Activated CD4-positive, CD25-positive, alpha-beta regulatory T cell treated with anti-CD3 and anti-CD28 coated beads, Interleukin-2, amount 50 U/mL, for 16 hours (primary cell): ENCODE data around the gene PGM3.
"Not testable (repeated sequence)": the region's sequence is repeated elsewhere in the genome, so short reads cannot be mapped to it uniquely, and the experiment has no call there.

Experiments used
- DNase-seq: peaks from one replicate; pipeline ENCODE4 v3.0.0-alpha.2; 2020; ENCODE audit warnings: low read depth, low spot score

PGM3 gene

GRCh38 chr6:83192871-83193746 lies at the start of gene PGM3, which contains the start of gene RWDD2A:
Gene PGM3 (minus strand): TSS chr6:83193265. CDS start chr6:83191012, 2,253 bp downstream.
Gene RWDD2A (plus strand): TSS chr6:83193357. CDS start chr6:83194452, 1,095 bp downstream.
- peak; percentile 78 for DNase-seq

- no peak for DNase-seq
Observed at GRCh38 chr6:83231146-83231545, 38.1 kb upstream of the PGM3 start.

- no peak for DNase-seq
Observed at GRCh38 chr6:83226517-83226916, 33.5 kb upstream of the PGM3 start.

GRCh38 chr6:83221889-83222479 lies 28.9 kb upstream of the PGM3 start:
- no peak for DNase-seq

GRCh38 chr6:83221276-83221675 lies 28.2 kb upstream of the PGM3 start:
- DNase-seq = no peak

- no peak for DNase-seq
Observed at GRCh38 chr6:83220121-83220520, 27.1 kb upstream of the PGM3 start.

GRCh38 chr6:83218646-83219045 lies 25.6 kb upstream of the PGM3 start:
- no peak for DNase-seq

- DNase-seq = no peak
Observed at GRCh38 chr6:83216806-83217205, 23.7 kb upstream of the PGM3 start.

- peak; percentile 18 for DNase-seq
Observed at GRCh38 chr6:83215131-83216047, 22.3 kb upstream of the PGM3 start.

- DNase-seq = no peak
Observed at GRCh38 chr6:83202031-83202430, 9.0 kb upstream of the PGM3 start.

- no peak for DNase-seq
Observed at GRCh38 chr6:83199863-83200225, 6.8 kb upstream of the PGM3 start.

GRCh38 chr6:83199173-83199862 lies 6.3 kb upstream of the PGM3 start:
- no peak for DNase-seq

GRCh38 chr6:83198486-83199172 lies 5.6 kb upstream of the PGM3 start:
- no peak for DNase-seq

GRCh38 chr6:83193747-83194566 lies 892 bp upstream of the PGM3 start:
- DNase-seq = no peak

GRCh38 chr6:83192456-83192855 lies 609 bp downstream of the PGM3 start:
- no peak for DNase-seq

- not testable (repeated sequence) for DNase-seq
Observed at GRCh38 chr6:83191974-83192373, 1.1 kb downstream of the PGM3 start.

- DNase-seq = no peak
Observed at GRCh38 chr6:83190626-83191025, 2.4 kb downstream of the PGM3 start.

GRCh38 chr6:83188501-83188900 lies 4.6 kb downstream of the PGM3 start:
- no peak for DNase-seq

- no peak for DNase-seq
Observed at GRCh38 chr6:83185096-83185495, 8.0 kb downstream of the PGM3 start.
